Measurements from ENCODE around the gene RAP1GAP. TPM values are rescaled to one million over a fixed set of nuclear protein-coding genes. Genes with fewer than 3 reads are reported as not detected.

RAP1GAP gene
- total RNA-seq (2022; extraction: Qiagen RNA extraction) = 9.9 to 13.5 TPM (median 12.8 TPM) in 5 replicates

DNA sequence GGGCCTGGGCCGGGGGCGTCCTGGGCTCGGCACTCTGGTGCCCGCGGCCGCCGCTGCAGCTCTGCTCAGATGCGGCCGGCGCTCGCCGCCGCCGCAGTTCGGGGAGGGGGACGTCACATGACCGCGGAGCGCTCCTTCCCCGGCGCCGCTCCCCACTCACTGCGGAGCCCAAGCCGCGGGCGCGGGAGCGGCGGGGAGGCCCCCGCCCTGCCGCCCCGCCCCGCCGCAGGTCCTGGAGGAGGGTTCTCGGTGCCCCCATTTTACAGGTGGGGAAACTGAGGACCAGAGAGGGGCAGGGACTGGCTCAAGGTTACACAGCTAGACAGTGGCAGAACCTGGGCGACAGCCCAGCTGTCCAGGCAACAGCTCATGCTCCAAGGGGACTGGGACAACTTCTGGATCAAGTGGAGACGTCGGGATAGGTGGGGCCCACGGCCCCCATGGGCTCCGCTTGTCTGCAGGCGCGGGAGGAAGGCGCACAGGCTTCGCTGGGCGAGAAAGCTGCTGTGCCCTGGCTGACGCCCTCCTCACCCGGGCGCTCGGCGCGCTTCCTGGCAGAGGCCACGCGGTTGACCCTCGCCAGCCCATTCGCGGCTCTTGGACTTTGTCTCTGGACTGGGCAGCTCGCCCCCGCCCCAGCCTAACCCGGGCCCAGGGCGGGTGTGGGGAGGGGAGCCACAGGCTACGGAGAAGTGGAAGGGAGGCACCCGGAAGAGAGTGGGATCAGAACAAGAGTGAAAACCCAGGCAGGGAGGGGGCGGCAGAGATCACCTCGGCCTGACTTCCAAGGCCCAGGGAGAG is at the start of gene RAP1GAP:
TSS of gene RAP1GAP (minus strand) at position 100 of the 801 bp plus-strand sequence. CDS start 49,325 bp downstream, outside the sequence.

Other genes starting within 250 kb of the RAP1GAP start
- 5.4 to 6.9 TPM (median 6.0 TPM) in 5 replicates for gene NBPF3, start 229.2 kb downstream of the RAP1GAP start, total RNA-seq (2022; extraction: Qiagen RNA extraction)
- gene ALPL, start 159.9 kb downstream of the RAP1GAP start, total RNA-seq (2022; extraction: Qiagen RNA extraction) = 0.12 to 0.30 TPM (median 0.22 TPM) in 5 replicates
- 15.4 to 20.3 TPM (median 18.1 TPM) in 5 replicates for gene USP48, start 113.8 kb upstream of the RAP1GAP start, total RNA-seq (2022; extraction: Qiagen RNA extraction)
- gene LDLRAD2, start 142.9 kb upstream of the RAP1GAP start, total RNA-seq (2022; extraction: Qiagen RNA extraction) = 0.07 to 0.12 TPM (median 0.09 TPM) in 5 replicates